ENCODE measurements around the gene OR5B17.

DNA sequence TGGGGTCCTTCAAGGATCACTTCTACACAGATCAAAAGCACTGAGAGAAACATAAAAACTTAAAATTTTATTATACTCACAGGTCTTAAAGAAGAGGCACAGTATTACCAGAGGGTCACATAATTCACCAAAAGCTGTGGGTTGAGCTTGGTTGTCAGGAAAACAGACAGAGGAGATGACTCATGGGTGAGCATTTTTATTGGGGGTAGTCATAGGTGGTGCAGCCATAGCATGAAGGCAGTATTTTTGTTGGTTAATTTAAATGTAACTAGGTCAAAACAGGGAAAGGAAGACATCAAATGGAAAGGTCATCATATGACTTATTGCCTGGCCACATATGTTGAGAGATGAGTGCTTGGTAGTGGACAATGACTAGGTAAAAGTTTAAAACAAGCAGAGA, 24.2 kb downstream of the OR5B17 start:
- TF ChIP-seq, protein P1, sequence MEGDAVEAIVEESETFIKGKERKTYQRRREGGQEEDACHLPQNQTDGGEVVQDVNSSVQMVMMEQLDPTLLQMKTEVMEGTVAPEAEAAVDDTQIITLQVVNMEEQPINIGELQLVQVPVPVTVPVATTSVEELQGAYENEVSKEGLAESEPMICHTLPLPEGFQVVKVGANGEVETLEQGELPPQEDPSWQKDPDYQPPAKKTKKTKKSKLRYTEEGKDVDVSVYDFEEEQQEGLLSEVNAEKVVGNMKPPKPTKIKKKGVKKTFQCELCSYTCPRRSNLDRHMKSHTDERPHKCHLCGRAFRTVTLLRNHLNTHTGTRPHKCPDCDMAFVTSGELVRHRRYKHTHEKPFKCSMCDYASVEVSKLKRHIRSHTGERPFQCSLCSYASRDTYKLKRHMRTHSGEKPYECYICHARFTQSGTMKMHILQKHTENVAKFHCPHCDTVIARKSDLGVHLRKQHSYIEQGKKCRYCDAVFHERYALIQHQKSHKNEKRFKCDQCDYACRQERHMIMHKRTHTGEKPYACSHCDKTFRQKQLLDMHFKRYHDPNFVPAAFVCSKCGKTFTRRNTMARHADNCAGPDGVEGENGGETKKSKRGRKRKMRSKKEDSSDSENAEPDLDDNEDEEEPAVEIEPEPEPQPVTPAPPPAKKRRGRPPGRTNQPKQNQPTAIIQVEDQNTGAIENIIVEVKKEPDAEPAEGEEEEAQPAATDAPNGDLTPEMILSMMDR (IDR thresholded peaks at IDR 0.05; ENCODE audit: low read depth, low read length, missing input control) = no peak
- TF ChIP-seq GABPA (IDR thresholded peaks at IDR 0.05 in 1 of 2, conservative IDR thresholded peaks at IDR 0.05 in 1 of 2) (no peak), SP1 (IDR thresholded peaks at IDR 0.05) (no peak)

Measured in liver (tissue), 3 donors.